HG03280 (cell line): ENCODE results near the gene HIF1AN.
"Not testable (repeated sequence)": the region's sequence is repeated elsewhere in the genome, so short reads cannot be mapped to it uniquely, and the experiment has no call there.

Experiments
- ATAC-seq: cut with Tn5 transposase; IDR thresholded peaks from one replicate; pipeline ENCODE4 v1.9.1; 2021; ENCODE audit warnings: mild to moderate bottlenecking, moderate library complexity; ENCODE audit not compliant: unreplicated experiment

The HIF1AN gene

DNA sequence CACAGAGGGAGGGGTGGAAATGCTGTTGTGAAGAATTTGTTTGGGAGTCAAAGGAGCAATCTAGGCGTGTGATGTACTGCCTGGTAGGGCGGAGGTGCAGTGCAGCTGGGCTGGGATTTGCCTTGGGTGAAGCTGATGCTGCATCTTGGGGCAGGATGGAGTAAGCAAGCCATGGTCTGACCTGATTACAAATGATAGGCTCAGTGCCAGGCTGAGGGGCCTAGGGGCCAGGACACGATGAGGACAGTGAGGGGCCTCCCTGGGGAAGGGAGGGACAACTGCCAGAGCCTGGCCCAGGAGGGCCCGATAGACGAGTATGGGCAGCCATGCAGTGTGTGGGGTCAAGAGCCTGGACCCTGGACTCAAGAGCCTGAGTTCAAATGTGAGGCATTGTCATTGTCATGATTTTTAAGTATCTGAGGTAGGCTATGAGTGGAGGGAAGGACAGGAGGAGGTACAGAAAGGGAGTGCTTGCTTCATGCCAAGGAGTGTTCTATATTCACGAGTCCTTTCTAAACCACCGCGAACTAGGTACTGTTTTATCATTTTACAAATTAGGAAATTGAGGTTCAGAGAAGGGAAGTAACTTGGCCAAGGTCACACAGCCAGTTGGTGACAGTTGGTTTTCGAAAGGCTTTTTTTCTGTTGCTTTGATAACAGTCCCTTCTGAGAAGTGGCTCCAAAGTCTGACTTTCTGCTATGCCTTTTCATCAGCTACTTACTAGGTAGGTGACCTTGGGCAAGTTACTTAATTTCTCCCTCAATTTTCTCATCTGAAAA lies 29.7 kb downstream of the HIF1AN start:
- ATAC-seq: no peak

DNA sequence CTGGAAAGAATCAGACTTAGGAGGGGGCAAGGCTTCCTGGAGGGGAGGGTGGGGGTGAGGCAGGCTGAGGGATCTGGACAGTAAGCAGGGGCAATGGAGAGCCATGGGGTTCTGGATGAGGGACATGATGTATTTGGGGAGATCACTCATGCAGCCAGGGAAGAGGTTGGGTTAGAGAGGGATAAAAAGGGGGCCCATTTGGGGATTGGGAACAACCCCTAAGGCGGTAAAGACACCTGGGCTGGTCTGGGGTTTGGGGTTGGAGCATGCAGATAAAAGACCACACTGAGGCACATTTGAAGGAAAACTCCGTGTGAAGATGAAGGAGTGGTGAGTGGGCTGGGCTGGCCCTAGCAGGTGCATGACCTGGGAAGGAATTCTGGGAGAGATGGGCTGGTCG lies 30.8 kb downstream of the HIF1AN start:
- no peak for ATAC-seq

DNA sequence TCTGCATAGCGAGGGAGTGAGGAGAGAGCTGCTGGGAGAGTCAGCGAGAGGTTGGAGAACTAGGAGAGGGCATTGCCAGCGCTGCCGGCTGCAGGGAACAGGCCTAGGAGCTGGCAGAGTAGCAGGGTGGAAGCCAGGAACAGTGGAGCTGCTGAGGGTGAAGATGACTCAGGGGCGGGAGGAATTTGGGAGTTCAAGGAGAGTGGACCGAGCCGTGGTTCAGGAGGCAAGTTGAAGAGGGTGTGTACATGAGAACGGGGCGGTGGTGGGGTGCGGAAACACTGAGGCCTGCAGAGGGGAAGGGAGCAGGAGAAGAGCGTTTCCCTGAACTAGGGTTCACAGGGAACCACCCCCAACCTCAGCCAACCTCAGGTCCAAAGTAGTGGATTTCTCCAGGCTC lies 31.5 kb downstream of the HIF1AN start:
- no peak for ATAC-seq

DNA sequence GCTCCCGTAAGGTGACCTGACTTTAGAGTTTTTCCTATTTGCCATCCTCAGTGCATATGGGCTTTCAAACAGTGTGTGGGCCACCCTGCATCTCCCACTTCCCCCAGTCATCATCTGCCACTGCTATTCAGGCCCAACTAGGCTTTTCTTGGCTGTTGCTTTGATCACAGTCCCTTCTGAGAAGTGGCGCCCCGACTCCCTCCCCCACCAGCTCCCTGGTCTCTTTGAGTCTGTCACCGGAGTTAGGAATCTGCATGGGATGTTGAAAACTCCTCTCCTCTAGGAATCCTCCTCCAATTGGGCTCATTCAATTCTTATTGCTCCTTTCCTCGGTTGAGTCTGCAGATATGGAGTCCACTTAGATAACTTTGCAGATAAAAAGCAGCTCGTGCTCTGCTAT lies 32.1 kb downstream of the HIF1AN start:
- no peak for ATAC-seq

DNA sequence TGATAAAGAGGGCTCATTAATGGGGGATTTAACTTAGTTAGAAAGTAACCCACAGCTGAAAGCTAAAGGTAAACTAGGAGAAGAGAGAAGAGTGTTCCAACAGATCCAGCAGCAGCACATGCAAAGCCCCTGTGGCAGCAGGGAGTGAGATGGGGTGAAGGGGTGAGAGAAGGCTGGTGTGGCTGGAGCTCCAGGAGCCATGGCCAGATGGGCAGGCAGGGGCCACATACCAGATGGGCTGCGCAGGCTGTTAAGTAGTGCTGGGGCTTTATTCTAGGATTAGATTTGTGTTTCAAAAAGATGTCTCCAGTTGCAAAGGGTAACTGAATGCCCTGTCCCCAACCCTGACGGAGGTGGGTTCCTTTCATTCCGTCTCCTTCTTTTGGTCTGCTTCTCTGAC lies 33.2 kb downstream of the HIF1AN start:
- no peak for ATAC-seq

DNA sequence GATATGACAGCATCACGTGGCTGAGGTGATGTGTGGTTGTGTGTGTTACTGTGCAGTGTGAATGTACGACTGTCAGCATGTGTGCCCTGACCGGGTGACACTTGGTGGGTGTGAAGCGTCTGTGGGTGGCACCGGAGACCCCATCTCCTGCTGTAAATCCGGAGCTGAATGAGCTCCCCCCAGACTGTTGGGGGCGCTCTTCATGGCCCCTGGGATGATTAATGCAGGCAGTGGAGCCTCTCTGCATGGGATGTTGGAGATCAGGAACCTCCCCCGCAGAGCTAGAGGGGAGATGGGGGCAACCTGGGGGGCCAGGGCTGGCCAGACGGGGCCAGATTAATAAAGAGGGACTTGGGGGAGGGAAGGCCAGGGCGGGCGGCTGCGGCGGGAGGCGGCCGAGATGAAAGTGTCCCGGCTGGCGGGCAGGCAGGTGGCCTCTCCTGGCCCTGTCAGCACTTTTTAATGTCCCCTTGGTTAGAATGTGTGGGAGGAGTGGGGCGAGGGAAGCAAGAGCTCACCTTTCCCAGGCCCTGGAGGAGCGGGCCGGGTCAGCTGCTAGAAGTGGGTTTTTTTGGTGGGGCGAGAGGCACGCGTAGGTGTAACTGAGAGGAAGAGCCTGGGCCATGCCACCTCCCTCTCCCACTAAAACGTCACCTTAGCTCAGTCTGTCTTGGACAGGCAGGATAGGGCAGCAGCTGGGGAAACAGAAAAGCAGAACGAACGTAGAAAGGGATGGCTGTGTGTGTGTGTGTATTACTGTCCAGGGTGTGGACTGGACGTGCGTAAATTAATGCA lies 34.1 kb downstream of the HIF1AN start:
- ATAC-seq: no peak

DNA sequence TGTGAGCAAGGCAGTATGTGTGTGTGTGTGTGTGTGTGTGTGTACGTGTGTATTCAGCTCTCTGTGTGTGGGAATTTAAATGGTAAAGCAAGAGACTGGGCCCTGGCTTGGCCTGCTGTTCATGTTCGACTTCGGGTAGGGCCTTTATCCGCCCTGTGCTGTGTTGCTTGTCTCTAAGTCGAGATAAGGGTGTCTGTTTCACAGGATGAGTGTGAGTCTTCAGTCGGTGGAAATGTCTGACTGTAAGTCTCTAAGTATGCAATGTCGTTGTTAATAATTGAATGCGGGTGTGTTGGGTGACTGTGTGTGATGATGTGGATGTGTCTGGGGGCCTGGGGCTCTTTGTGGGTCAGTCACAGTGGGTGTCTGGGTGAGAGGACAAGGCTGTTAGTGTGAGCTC lies 34.8 kb downstream of the HIF1AN start:
- ATAC-seq: no peak

DNA sequence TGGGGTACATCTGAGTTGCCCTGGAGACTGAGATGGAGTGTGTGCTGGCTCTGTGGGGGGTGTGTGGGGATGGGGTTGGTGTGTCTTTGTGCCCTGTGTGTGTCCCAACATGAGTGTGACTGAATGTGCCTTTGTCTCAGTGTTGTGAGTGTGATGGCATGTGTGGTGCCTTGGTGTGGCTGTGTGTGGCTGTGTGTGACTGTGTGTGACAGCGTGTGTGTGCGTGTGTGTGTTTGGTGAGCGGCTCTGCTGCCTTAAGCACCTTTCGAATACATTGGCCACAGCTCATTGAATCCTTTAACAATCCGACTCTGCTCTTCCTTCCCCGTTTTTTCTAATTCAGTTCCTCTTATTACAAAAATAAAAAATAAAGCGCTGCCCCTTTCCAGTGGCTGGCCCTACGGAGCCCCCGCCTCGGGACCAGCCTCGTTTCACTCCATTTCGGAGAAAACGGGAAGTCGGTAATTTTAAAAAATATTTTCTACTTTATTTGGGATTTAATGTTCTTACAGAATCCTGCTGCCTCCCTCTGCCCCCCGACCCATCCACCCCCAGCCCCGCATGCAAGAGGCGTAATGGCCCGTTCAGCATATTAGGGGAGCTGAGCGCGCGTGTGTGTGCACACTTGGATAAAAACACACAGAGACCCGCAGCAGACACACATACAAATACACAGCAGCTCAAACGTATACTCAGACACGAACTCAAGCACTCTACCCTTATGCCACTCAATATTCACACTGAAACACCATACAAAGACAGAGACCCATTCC lies 35.5 kb downstream of the HIF1AN start:
- ATAC-seq: no peak

DNA sequence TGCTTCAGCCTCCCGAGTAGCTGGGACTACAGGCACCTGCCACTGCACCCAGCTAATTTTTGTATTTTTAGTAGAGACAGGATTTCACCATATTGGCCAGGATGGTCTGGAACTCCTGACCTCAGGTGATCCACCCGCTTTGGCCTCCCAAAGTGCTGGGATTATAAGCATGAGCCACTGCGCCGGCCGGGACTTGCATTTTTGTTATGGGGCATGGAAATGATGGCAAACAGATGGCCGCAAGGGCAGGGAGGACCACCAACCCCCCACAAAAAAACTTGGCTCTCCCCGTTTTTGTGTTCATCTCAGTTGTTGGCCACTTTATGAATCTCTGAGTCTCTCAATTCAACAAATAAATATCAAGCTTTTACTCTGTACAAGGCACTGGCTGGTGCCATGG lies 39.4 kb downstream of the HIF1AN start:
- ATAC-seq: not testable (repeated sequence)

DNA sequence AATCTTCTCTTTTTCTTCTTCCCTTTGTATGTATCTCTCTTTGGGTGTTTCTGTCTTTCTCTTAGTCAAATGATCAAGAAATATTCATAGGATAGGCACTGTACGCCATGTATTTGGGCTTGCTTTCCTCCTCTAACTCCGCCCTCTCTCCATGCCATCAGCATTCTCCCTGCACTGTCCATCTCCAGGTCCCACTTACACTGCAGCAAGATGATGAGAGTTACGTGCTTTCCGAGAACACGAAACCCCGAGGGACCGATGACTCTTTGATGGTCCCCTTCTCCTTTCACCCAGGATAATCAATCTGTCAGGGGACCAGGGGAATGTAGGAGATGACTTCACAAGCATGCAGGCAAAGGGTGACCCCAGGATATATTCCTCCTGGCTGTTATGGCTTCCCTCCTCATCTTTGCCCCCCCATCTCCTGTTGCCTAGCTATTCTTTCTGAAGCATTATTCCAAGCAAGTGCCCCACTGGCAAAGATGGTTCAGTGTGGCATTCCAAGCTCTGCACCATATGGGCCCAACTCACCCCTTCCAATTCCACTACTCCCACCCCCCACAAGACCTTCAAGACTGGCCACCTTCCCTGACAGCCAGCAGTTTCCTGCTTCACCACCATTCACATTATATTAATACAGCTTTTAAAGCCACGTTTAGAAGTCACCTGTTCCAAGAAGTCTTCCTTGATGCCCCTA lies 40.0 kb downstream of the HIF1AN start:
- no peak for ATAC-seq

DNA sequence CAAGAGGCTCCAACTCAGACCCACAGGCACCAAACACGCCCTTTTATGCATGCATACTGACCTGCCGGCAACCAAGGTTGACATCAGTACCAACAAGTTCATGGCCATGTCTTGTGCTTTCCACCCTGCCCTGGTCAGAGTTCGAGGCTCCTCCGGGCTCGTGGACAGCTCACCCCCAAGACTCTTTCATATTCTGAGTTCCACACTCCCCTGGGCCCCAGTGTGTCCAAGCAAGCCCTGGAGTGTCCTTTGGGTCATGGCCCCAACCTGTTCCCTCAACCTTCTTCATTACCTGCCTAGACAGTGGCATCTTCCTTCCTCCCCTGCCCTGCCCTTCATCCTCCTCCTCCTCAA lies 40.5 kb downstream of the HIF1AN start:
- ATAC-seq: no peak

DNA sequence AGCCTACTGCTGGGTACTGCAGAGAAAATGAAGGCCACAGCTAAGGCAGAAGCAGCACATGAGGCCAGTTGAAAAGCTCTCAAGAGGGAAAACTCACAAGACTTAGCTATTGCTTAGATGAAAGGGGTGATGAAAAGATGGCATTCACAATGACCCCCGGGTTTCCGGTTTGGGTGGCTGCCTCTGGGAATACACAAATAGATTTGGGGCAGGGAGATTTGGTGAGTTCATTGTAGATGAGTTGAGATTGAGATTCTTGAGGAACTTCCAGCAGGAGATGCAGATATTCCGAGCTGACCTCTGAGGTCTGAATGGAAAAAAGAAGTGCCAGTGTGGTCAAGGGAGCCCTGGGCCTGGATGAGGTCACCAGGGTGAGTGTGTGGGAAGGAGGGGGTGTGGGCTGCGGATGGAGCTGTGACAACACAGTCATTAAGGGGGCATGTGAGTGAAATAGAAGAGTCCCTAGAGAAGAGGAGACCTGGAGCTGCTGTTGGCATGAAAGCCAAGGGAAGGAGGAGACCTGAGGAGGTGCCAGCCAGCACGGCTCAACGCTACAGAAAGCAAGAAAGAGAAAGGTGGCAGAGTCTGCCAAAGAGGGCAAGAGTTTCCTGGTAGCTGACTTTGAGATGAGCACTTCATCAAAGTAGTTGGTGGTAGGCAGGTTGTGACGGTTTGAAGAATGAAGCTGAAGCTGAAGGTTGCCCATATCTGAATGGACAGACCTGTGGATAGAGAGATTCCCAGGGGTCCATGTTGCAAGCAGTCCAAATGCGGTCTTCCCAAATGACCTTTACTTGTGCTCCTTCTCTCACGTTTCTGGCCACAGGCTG lies 43.7 kb downstream of the HIF1AN start:
- ATAC-seq: no peak

DNA sequence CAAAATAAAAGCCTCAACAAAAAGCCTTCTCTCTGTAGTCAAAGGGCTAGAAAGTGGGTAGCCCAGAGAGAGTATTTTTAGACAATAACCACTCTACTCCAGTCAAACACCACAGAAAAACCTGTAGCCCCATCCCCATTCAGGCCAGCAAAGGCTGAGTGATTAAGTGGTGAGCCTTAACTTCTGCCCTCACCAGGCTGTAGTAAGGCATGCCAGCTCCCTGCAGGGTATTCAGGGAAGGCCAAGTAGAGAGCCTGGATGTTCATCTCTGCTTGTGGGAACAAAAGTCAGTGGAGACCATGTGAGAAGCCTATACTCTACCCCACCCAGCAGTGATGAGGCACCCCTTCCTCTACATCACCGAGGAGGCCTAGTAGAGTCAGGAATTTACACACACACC lies 51.2 kb downstream of the HIF1AN start:
- no peak for ATAC-seq

DNA sequence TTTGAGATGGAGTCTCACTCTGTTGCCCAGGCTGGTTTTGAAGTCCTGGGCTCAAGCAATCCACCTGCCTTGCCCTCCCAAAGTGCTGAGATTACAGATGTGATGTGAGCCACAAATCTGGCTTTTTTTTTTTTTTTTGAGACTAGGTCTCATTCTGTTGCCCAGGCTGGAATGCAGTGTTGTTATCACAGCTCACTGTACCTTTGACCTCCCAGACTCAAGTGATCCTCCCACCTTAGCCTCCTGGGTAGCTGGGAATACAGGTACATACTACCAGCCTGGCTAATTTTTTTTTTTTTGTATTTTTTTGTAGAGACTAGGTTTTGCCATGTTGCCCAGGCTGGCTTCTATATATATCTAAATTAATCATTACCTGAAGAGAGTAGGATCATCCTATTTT lies 62.4 kb downstream of the HIF1AN start:
- ATAC-seq: no peak

DNA sequence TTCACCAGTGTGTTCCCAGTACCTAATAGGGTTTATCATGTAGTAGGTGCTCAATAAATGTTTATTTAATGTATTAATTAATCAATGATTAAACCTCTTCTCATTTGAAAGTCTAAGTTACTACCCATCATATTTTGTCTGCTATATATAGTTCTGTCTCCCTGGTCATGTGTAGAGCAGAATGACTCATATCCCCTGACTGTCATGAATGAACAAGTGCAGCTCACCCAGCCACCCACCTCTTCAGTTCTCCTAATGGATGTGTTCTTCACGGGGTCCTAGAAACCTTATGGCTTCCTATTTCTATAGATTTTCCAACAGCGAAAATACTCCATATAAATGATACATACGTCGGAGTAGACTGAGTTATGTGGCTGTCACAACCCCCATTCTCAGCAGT lies 64.5 kb downstream of the HIF1AN start:
- no peak for ATAC-seq

DNA sequence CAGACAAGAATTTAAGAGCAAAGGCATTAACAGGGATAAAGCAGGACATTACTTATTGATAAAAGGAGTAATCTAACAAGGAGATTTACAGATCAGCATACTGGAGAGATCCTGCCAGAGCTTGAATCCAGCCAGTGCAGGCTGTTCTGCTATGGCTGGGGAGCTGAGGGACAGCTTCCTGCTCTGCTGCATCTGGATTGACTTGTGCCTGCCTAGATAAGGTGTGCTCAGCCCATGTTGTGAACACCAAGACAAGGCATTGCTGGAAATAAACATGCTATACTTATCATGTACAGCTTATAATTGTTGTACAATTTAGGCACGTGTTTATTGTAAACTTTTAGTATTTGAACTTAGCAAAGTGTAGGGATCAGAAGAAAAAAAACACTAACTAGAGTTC lies 71.7 kb downstream of the HIF1AN start:
- no peak for ATAC-seq
